HG03469 (cell line): ENCODE results near the gene CDC73.
"Not testable (repeated sequence)": the region's sequence is repeated elsewhere in the genome, so short reads cannot be mapped to it uniquely, and the experiment has no call there.

Experiments used
- ATAC-seq: cut with Tn5 transposase; IDR thresholded peaks from one replicate; pipeline ENCODE4 v1.9.1; 2021; ENCODE audit warnings: mild to moderate bottlenecking, moderate library complexity, moderate number of reproducible peaks; ENCODE audit not compliant: unreplicated experiment

The CDC73 gene

GRCh38 chr1:193275773-193276172, 153.9 kb downstream of the CDC73 start:
- no peak for ATAC-seq

GRCh38 chr1:193278968-193279367, 157.1 kb downstream of the CDC73 start:
- no peak for ATAC-seq

GRCh38 chr1:193281894-193282293, 160.1 kb downstream of the CDC73 start:
- no peak for ATAC-seq

DNA sequence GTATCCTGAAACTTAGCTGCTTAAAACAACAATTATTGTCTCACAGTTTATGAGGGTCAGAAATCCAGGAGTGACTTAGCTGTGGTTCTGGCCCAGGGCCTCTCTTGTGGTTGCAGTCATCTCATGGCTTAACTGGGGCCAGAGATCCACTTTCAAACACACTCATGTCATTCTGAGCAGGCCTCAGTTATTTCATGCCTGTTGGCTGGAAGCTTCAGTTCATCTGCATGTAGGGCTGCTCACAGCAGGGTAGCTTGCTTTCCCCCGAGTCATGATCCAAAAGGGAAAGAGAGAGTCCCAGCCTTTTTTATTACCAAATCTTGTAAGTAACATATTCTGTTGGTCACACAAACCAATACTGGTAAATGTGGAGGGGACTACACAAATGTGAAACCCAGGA, 161.2 kb downstream of the CDC73 start:
- ATAC-seq = no peak

GRCh38 chr1:193284219-193284618, 162.4 kb downstream of the CDC73 start:
- ATAC-seq = no peak

- no peak for ATAC-seq
These were observed 163.8 kb downstream of the CDC73 start for GRCh38 chr1:193285641-193286040.

DNA sequence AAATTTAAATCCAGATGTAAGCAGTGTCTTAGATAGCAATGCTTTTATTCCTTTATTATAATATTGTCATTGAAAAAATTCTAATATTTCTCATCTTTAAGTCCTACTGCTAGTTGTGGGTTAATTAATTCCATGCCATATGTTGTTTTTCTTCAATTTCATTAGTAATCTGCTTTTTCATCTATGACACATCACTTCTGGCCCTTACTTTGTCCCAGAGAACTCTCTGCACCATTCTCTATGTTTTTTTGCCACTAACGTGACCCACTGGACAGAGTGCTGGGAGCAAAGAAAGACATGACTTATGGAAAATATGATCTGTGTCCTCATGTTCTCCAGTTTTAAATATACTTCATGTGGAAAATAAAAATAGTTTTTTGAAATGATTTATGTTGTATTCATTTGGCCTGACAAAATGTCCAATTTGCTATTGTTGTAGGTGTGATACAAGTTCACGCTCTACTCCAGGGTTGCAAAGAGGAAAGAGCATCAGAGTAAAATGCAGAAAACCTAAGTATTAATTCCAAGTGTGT, 166.8 kb downstream of the CDC73 start:
- ATAC-seq = not testable (repeated sequence)

DNA sequence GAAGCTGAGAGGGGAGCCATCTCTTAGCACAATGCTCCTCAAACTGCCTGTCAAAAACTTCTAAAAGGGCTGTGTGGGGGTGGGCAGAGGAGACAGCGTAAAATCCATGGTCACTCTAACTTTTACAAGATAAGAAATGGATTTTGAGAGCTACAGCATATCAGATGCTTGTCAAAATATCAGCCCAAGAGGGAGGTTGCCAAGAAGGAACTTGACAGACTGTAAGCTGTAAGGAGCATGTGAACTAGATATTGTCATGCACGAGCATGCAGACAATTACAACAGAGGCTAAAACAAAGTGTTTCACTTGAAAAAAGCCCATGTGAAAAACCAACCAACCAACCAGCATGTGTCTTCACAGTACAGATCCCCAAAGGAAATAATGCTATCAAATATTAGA, 171.9 kb downstream of the CDC73 start:
- no peak for ATAC-seq

DNA sequence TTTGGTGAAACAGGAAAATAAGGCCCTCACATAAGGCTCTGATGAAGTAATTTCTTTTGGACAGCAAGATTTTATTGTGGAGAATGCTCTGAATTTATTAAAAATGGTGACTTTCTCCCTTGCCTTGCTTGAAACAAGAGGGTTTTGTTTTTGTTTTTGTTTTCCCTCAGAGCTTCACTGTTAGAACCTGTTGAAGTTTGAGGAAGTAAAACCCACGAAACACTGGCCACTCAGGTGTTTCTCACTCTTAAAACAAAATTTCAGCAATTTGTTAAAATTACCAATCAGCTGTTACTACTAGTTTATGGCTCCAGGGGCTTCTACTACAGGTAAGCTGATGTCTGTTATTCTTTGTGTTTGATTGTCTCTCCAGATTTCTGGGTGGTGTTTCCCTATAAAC, 177.2 kb downstream of the CDC73 start:
- ATAC-seq = no peak

DNA sequence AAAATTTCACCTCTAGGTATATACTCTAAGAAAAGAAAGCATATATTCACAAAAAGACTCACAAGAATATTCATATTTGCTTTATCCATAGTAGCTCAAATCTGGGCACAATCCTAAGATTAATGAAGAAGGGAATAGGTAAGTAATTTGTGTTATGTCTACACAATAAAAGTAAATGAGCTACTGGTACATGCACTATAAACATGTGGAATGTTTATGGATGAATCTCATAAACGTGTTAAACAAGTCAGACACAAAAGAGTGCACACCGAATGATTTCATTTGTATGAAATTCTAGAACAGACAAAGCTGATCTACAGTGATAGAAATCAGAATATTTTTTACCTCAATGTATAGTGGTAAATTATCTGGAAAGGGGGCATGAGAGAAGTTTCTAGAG, 179.9 kb downstream of the CDC73 start:
- no peak for ATAC-seq

DNA sequence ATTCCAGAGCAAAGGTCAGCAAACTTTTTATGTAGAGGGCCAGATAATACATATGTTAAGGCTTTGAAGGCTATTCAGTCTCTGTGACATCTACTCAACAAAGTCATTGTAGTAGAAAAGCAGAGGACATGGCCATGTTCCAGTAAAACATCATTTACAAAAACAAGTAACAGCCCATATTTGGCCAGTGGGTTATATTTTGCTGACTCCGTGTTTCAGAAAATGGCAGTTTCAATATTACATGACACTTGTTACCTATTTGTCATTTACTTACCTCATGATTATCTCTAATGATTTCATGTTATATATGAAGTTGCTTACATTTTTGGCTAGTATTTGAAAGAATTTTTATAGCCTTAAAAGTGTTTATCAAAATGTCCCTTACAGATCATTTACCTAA, 182.0 kb downstream of the CDC73 start:
- no peak for ATAC-seq
